Uterus (tissue), 2 donors: ENCODE measurements around the gene LRIT1.

Source experiments
- CTCF ChIP-seq, 4 experiments: fragments of 200-600 bp in 2 of 4; fragments of 450-650 bp in 2 of 4; sonication (generic) in 2 of 4; IDR thresholded peaks; one replicate each; pipeline ENCODE4 v1.5.1; 2016 to 2019; ENCODE audit warnings: antibody characterized with exemption in 4 of 4, mild to moderate bottlenecking in 2 of 4, moderate library complexity in 1 of 4
- POLR2A ChIP-seq, 2 donors: fragments of 450-650 bp; IDR thresholded peaks; one replicate each; pipeline ENCODE4 v1.6.1; 2016; ENCODE audit warnings: antibody characterized with exemption in 2 of 2, mild to moderate bottlenecking in 1 of 2, moderate library complexity in 1 of 2

GRCh38 chr10:84195044-84195830 is 46.1 kb downstream of the LRIT1 start:
- TF ChIP-seq CTCF (IDR thresholded peaks at IDR 0.05) (no peak), POLR2A (IDR thresholded peaks at IDR 0.05) (no peak)
